ENCODE data around the gene SCAPER.

Gene SCAPER

GRCh38 chr15:76339305-76340197, 565.6 kb downstream of the SCAPER start:
- no peak for TF ChIP-seq FEZF1 (tag by site-specific recombination; IDR thresholded peaks at IDR 0.05)
- no peak for TF ChIP-seq ZNF555 (tag by site-specific recombination; conservative IDR thresholded peaks at IDR 0.05)
- TF ChIP-seq HOXD13 (CRISPR knock-in tag; IDR thresholded peaks at IDR 0.05; ENCODE audit: borderline replicate concordance): no peak
- no peak for TF ChIP-seq ZNF660 (tag by site-specific recombination; IDR thresholded peaks at IDR 0.05)
- TF ChIP-seq, protein P1, sequence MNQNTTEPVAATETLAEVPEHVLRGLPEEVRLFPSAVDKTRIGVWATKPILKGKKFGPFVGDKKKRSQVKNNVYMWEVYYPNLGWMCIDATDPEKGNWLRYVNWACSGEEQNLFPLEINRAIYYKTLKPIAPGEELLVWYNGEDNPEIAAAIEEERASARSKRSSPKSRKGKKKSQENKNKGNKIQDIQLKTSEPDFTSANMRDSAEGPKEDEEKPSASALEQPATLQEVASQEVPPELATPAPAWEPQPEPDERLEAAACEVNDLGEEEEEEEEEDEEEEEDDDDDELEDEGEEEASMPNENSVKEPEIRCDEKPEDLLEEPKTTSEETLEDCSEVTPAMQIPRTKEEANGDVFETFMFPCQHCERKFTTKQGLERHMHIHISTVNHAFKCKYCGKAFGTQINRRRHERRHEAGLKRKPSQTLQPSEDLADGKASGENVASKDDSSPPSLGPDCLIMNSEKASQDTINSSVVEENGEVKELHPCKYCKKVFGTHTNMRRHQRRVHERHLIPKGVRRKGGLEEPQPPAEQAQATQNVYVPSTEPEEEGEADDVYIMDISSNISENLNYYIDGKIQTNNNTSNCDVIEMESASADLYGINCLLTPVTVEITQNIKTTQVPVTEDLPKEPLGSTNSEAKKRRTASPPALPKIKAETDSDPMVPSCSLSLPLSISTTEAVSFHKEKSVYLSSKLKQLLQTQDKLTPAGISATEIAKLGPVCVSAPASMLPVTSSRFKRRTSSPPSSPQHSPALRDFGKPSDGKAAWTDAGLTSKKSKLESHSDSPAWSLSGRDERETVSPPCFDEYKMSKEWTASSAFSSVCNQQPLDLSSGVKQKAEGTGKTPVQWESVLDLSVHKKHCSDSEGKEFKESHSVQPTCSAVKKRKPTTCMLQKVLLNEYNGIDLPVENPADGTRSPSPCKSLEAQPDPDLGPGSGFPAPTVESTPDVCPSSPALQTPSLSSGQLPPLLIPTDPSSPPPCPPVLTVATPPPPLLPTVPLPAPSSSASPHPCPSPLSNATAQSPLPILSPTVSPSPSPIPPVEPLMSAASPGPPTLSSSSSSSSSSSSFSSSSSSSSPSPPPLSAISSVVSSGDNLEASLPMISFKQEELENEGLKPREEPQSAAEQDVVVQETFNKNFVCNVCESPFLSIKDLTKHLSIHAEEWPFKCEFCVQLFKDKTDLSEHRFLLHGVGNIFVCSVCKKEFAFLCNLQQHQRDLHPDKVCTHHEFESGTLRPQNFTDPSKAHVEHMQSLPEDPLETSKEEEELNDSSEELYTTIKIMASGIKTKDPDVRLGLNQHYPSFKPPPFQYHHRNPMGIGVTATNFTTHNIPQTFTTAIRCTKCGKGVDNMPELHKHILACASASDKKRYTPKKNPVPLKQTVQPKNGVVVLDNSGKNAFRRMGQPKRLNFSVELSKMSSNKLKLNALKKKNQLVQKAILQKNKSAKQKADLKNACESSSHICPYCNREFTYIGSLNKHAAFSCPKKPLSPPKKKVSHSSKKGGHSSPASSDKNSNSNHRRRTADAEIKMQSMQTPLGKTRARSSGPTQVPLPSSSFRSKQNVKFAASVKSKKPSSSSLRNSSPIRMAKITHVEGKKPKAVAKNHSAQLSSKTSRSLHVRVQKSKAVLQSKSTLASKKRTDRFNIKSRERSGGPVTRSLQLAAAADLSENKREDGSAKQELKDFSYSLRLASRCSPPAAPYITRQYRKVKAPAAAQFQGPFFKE (tag by site-specific recombination; IDR thresholded peaks at IDR 0.05; ENCODE audit: borderline replicate concordance): no peak
- TF ChIP-seq ZNF19 (tag by site-specific recombination; IDR thresholded peaks at IDR 0.05; ENCODE audit: low read depth): no peak
- TF ChIP-seq ZNF132 (tag by site-specific recombination; IDR thresholded peaks at IDR 0.05; ENCODE audit: borderline replicate concordance): no peak
- TF ChIP-seq OSR2 (tag by site-specific recombination; IDR thresholded peaks at IDR 0.05): no peak
- no peak for TF ChIP-seq PRDM1 (tag by site-specific recombination; IDR thresholded peaks at IDR 0.05)
- TF ChIP-seq ZNF843 (tag by site-specific recombination; IDR thresholded peaks at IDR 0.05): no peak
- no peak for TF ChIP-seq ATF2 (tag by site-specific recombination; IDR thresholded peaks at IDR 0.05; ENCODE audit: low read depth)
- TF ChIP-seq, protein P2, sequence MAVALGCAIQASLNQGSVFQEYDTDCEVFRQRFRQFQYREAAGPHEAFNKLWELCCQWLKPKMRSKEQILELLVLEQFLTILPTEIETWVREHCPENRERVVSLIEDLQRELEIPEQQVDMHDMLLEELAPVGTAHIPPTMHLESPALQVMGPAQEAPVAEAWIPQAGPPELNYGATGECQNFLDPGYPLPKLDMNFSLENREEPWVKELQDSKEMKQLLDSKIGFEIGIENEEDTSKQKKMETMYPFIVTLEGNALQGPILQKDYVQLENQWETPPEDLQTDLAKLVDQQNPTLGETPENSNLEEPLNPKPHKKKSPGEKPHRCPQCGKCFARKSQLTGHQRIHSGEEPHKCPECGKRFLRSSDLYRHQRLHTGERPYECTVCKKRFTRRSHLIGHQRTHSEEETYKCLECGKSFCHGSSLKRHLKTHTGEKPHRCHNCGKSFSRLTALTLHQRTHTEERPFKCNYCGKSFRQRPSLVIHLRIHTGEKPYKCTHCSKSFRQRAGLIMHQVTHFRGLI (tag by site-specific recombination; IDR thresholded peaks at IDR 0.05): no peak
- no peak for TF ChIP-seq ZNF776 (tag by site-specific recombination; IDR thresholded peaks at IDR 0.05; ENCODE audit: borderline replicate concordance)
- TF ChIP-seq, protein P3, sequence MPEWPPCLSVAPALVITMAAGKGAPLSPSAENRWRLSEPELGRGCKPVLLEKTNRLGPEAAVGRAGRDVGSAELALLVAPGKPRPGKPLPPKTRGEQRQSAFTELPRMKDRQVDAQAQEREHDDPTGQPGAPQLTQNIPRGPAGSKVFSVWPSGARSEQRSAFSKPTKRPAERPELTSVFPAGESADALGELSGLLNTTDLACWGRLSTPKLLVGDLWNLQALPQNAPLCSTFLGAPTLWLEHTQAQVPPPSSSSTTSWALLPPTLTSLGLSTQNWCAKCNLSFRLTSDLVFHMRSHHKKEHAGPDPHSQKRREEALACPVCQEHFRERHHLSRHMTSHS (tag by site-specific recombination; IDR thresholded peaks at IDR 0.05): no peak
- no peak for TF ChIP-seq MYNN (tag by site-specific recombination; IDR thresholded peaks at IDR 0.05; ENCODE audit: borderline replicate concordance)
- TF ChIP-seq, protein P4, sequence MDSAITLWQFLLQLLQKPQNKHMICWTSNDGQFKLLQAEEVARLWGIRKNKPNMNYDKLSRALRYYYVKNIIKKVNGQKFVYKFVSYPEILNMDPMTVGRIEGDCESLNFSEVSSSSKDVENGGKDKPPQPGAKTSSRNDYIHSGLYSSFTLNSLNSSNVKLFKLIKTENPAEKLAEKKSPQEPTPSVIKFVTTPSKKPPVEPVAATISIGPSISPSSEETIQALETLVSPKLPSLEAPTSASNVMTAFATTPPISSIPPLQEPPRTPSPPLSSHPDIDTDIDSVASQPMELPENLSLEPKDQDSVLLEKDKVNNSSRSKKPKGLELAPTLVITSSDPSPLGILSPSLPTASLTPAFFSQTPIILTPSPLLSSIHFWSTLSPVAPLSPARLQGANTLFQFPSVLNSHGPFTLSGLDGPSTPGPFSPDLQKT (IDR thresholded peaks at IDR 0.05; ENCODE audit: borderline replicate concordance, low read depth, low read length): no peak
- TF ChIP-seq BCL11A (tag by site-specific recombination; IDR thresholded peaks at IDR 0.05; ENCODE audit: low read depth): no peak
- TF ChIP-seq ZFP37 (tag by site-specific recombination; IDR thresholded peaks at IDR 0.05): no peak
- Histone ChIP-seq H3K27ac (ENCODE audit: extremely low read depth, low read depth, low read length) (peak overlapping the region; percentile 96; the same call in 1 of the 2 replicates), H3K9me3 (ENCODE audit: control insufficient read depth, insufficient read depth, low read depth, low read length) (no peaks in the 10 kb centered on the region), H3K4me1 (ENCODE audit: control insufficient read depth, insufficient read depth, low read length) (peaks cover 16% of the 10 kb centered on the region), H3K4me3 (ENCODE audit: low read depth, low read length) (peak overlapping the region; percentile 78; the same call in 1 of the 2 replicates), H3K36me3 (ENCODE audit: control insufficient read depth in 2 of 2, insufficient read depth in 1 of 2, low read length in 2 of 2) (peaks cover 0 to 41% of the 10 kb centered on the region in 2 experiments; a peak in 1 of 3 replicates)
- CTCF ChIA-PET: interaction anchor here (1.2 kb wide), 1 partner anchor 9 kb away, joined by 5 read pairs; no protein-coding TSS in a partner anchor
- POLR2A ChIA-PET: no interaction called here

Data from HEK293 (cell line).